ENCODE measurements around the gene CACNB3. TPM values are rescaled to one million over a fixed set of nuclear protein-coding genes. Genes with fewer than 3 reads are reported as not detected.

Gene CACNB3
- total and polyA plus RNA-seq, 2 of the 8 experiments (the other 6 are each of a cell fraction or from before 2014, with no cell fraction given) = 12.5 to 16.0 TPM

GRCh38 chr12:48787791-48788523, 30.3 kb upstream of the CACNB3 start (continued):
- no peak for TF ChIP-seq CHD1 (IDR thresholded peaks at IDR 0.05; ENCODE audit: low read depth, low read length)

Measured in H1 (cell line).